IMR-90 (cell line): ENCODE measurements around the gene SENP2.

Experiments
- POLR2A ChIP-seq: IDR thresholded peaks from 2 replicates; pipeline ENCODE4 v1.6.1; 2012; ENCODE audit warnings: mild to moderate bottlenecking, low read depth, low read length
- TF ChIP-seq, protein P1 (sequence below): conservative IDR thresholded peaks from 2 replicates; pipeline ENCODE4 v1.5.1; 2012; ENCODE audit warnings: mild to moderate bottlenecking, low read depth, low read length, improper control_type of control experiment

GRCh38 chr3:185647134-185647879 is 61.2 kb downstream of the SENP2 start:
- TF ChIP-seq, protein P1, sequence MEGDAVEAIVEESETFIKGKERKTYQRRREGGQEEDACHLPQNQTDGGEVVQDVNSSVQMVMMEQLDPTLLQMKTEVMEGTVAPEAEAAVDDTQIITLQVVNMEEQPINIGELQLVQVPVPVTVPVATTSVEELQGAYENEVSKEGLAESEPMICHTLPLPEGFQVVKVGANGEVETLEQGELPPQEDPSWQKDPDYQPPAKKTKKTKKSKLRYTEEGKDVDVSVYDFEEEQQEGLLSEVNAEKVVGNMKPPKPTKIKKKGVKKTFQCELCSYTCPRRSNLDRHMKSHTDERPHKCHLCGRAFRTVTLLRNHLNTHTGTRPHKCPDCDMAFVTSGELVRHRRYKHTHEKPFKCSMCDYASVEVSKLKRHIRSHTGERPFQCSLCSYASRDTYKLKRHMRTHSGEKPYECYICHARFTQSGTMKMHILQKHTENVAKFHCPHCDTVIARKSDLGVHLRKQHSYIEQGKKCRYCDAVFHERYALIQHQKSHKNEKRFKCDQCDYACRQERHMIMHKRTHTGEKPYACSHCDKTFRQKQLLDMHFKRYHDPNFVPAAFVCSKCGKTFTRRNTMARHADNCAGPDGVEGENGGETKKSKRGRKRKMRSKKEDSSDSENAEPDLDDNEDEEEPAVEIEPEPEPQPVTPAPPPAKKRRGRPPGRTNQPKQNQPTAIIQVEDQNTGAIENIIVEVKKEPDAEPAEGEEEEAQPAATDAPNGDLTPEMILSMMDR = no peak
- TF ChIP-seq POLR2A = no peak
